HG02678 (cell line): Measurements from ENCODE around the gene NHLRC2.

Source experiments
- ATAC-seq: cut with Tn5 transposase; IDR thresholded peaks from one replicate; pipeline ENCODE4 v1.9.1; 2021; ENCODE audit warnings: mild to moderate bottlenecking, moderate library complexity; ENCODE audit not compliant: unreplicated experiment

Gene NHLRC2

DNA sequence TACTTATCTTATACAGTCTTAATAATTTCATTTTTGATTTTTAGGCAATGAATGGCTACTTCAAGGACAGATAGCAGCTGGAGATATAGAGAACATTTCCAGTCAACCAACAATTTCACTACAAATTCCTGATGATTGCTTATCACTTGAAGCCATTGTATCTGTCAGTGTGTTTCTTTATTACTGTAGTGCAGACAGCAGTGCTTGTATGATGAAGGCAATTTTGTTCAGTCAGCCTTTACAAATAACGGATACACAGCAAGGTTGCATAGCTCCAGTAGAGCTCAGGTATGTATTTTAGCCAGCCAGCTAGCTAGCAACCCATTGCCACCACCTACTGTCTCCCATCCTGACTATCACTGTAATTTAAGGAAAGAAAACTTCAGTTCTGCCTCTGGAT lies 53.8 kb downstream of the NHLRC2 start:
- ATAC-seq = no peak

DNA sequence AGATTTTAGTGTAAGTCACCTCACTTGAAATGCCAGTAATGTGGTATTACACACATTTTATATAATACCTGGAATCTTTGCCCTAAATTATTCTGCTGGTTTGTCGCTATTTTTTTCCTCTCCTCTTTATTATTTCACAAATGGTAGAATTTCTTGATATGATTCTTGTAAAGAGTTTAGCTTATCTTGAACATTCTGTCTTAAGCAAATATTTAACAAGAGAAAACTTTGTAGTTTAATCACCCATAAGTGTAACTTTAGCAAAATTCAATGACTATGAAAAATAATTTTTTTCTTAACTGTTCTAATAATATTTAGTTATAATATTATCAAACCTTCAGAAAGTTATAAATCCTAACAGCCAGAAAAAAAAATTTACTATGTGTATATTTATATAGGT lies 56.7 kb downstream of the NHLRC2 start:
- no peak for ATAC-seq

DNA sequence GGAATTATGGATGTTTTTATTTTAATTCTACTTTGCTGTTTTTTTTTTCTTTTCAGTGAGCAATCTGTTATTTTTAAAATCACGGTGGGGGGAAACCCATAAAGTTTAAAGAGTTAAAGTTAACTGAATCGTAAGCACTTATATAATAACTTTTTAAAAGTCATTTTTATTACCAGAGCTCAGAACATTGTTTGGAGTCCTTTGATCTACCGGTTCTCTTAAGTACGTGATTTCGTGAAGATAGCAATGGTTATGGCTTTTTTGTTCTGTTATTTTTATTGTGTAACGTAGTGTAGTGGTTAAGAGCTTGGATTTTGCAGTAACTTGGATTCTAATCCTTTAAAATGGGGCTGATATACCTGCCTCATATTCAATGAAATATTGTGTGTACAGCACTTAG lies 57.4 kb downstream of the NHLRC2 start:
- ATAC-seq = no peak

DNA sequence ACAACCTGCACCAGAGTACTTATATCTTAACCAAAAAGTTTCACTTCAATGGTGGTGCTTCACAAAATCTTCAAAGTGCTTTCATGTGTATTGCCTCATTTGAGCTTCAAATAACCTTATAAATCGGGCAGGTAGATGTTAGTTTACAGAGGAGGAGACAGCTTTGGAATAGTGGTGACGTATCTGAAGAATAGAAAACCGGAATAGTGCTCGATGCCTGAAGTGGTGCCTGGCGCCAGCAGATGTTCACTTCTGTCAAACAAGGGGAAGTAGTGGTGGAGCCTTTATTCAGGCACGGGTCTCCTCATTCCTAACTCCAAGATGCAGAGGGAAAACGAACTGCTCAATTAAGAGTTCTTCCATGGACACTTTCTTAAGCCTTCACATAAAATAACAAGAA lies 58.1 kb downstream of the NHLRC2 start:
- no peak for ATAC-seq

DNA sequence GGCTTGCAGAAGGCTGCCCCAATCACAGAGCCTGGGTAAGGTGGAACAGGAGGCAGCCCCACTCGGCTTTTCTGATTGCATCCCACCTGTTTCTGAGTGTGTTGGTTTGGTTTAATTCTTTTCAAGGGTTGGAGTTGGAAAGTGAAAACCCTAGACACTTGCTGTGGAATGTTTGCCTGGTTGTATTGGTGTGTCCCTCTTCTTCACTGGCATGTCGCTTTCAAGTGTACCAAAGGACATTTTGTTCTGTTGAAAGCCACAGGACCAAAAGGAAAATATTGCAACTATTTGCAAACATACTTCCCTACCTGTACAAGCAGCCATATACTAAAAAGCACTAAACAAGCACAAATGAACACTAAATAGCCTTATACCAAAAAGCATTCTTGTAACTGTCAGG lies 60.5 kb downstream of the NHLRC2 start:
- ATAC-seq = no peak

DNA sequence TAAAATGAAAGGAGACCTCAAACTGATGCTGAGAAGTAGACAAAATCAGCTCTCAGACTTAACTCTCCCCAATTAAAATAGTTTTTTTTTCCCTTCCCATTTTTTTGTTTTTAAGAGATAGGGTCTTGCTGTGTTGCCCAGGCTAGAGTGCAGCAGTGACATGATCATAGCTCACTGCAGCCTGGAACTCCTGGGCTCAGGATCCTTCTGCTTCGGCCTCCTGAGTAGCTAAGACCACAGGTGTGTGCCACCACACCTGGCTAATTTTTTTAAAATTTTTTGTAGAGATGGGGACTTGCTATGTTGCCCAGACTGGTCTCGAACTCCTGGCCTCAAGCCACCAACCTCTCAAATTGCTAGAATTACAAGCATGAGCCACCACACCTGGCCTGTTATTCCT lies 61.1 kb downstream of the NHLRC2 start:
- ATAC-seq = no peak

DNA sequence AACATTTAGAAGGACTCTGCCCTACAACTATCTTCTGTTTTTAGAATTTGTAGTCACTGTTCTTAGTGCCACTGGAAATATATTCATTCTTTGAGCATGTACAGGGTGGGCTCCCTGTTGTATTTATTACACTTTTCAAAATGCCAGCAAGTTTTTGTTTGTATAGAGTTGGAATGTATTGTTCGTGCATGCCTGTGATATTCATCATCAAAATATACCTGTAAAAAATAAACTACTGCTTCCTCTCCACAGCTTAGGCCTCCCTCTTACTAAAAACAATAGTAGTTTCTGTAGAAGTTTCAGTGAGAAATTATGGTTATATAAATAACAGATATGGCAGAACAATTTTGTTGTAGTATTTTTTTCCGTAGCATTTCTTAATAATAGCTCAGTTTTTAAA lies 61.6 kb downstream of the NHLRC2 start:
- no peak for ATAC-seq

DNA sequence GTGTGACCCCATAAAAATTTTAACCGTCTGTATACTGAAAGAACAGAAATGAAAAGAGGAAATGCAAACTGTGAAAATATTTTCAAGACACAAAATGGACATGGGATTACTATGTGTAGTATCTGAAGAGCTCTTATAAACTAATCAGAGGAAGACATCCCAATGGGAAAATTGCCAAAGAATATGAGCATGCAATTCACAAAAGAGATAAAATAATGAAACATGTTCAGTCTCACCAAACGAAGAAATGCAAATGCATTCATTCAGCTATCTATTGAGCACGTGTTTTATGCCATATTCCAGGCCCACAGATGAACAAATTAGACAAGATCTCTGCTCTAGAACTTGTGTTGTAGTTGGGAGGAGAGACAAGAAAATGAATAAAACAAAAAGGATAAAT lies 63.2 kb downstream of the NHLRC2 start:
- ATAC-seq = no peak

DNA sequence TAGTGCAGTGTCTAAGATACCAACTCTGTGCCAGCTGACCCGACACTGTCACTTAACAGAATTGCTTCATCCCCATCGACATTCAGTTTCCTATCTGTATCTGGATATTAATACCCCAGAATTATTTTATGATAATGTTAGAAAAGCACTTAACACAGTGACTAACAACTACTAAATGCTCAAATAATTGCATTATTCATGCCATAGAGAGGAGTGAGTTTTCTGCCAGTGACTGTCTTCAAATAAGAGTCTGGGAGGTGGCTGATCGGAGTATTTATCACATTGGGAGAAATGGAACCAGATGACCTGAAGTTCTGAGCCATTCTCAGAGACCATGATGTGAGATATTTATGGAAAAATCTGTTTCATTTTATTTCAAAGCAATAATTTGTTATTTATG lies 65.7 kb downstream of the NHLRC2 start:
- ATAC-seq = no peak

DNA sequence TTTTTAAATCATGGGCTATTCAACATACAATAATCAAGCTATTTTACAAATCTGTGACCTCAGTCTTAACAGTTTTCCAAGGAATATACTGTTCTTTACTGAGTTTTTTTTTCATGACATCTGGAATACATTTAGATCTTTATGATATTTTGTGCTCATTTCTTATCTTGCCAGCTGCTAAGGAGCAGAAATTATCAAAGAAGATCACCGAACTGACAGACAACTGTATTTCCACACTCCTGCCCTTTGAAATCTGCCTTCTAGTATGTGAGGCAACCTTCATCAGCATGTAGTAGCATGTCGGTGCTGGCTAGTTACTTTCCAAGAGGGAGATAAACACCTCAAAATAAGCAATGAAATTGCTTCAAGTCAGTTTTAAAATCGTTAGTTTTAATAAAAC lies 66.4 kb downstream of the NHLRC2 start:
- ATAC-seq = no peak

DNA sequence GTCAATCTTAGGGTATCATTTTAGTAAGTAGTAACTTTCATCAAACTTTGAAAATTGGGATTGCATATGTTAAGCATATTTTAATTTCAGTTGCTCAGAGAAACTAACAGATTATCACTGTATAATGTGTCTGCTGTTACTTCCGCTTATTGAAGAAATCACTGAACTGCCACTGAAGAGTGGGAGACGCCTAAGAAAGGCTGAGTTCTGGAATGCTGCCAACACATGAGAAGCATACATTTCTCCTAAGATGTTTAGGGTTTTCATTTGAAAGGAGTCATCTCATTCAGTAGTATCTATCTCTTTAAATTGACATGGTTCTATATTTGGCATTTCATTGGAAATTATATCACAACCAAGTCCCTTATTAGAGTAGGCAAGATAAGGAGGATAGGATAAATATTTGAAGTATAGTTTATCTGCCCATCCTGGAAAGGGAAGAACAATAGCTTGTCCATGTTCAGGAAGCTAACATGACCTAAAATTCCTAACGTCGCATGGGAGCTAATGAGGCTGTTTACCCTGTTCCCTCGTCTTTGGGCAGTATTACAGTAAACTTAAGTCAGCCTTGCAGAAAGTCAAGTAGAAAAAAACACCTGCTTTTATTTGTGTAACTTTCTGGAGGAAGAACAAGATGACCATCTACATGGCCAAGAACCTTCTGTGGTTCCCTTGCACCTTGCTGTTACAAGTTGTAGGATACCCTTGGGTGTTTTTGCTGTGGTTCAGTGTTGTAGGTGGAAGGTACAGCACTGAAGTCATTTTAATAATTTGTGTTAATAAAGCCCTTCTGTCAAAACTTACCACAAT lies 67.3 kb downstream of the NHLRC2 start:
- ATAC-seq = no peak

DNA sequence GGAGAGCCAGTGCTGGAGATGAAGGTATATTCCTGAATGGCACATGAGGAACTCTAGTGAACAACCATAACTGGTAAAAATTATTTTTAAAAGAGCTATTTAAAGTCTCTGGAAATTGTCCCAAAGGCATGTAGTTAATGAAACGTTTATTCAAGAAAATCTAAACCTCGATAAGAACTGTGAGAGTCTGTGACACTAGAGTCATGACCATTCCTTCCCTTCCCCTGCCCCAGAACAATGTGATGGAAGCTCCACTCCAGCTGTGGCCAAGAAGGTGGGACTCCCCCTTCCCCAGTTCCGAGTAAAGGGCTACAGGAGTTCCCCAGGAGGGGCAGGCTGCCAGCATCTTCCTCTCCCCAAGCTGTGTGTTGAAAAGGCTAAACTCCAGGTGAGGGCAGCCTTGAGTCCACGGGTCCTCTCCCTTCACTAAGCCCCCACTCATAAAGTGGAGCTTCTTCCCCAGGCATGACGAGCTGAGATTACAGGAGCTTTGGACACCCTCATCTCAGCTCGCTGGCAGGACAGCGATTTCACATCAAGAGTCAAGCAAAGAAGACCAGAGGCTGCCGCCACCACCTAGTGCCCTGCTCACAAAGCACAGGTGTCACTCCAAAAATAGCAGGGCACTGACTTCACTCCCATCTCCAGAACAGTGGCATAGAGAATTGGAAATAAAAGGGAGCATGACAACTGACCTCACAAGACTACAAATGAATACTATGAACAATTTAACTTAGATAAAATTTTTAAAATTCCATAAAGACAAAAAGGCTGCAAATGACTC lies 68.5 kb downstream of the NHLRC2 start:
- no peak for ATAC-seq

DNA sequence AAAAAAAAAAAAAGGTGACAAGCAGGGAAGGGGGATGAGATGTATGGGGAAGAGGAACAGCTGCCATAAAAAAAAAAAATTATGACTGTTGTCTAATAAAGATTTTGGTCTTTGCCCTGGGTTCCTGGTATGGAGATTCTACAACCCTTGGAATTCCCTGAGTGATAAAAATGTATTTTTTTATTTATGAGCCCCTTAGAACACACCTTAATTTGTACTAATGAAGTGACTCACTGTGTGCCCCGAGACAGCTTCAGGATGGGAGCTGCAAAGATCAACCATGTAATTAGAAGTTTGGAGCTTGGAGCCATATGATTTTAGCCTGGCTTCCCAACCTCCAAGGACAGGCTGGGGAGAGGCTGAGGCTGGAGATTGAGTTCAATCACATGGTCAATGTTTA lies 69.7 kb downstream of the NHLRC2 start:
- no peak for ATAC-seq

DNA sequence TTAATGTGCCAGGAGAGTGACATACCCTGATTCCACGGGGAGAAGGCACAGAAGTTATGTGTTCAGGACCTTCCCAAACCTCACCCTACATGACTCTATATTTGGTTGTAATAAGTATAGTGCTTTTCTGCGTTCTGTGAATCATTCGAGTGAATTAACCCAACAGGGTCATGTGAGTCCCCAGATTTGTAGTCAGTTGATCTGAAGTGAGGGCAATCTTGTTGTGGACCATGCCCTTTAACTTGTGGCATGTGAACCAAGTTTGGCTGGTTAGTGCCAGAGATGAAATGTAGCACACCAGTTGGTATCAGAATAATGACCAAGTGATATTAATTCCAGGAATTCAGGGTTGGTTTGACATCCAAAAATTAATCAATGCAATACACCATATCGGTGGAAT lies 70.2 kb downstream of the NHLRC2 start:
- ATAC-seq = no peak

DNA sequence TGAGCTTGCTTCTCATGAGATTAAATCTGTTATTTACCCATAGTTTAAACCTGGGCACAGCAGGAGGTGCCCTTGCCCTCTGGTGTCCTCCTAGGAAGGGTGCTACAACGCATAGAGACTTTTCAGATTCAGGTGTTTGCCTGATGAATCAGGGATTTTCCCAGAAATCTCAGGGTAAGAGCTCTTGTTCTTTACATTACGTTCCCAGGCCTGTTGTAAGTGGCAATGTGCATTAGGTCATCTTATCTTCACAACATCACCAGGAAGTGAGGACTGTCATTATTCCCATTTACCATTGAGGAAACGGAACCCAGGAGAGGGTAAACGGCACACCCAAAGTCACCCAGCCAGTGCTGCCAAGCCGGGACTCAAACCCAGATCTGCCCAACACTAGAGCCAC lies 73.0 kb downstream of the NHLRC2 start:
- ATAC-seq = no peak

DNA sequence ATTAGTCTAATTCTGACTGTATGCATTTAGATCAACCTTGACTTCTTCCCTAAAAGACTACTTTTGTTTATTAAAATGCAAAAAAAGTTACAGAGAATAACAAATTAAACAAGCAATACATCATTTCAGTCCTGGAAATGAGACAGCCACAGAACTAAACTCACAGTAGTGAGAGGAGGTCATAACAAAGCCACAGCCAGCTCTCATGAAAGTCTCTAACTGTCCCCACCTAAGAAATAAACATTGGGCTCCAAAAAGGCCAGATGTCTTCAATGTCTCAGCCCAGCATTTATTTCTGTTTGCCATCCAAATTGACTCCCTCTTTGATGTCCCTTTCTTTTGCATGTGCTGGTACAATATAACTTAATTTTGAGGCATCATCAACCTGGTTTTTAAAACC lies 74.4 kb downstream of the NHLRC2 start:
- no peak for ATAC-seq

DNA sequence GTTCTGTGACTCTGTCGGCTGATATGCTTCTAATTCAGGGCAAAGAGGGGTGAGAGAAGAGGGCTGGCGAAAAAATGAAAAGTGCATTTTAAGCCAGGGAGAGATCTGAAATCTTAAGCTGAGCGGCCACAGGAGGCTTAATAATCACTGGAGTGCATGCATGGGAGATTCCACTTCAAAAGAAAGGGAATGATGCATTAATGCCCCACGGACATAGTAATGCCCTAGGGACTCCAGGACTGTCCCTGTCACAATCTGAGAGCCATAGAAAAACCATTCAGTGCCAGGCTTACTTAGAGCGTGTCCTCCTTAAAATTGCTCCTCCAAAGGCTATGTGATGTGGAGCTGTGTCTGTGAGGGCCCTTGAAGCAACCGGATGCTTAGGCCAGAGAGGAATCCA lies 75.1 kb downstream of the NHLRC2 start:
- ATAC-seq = no peak

DNA sequence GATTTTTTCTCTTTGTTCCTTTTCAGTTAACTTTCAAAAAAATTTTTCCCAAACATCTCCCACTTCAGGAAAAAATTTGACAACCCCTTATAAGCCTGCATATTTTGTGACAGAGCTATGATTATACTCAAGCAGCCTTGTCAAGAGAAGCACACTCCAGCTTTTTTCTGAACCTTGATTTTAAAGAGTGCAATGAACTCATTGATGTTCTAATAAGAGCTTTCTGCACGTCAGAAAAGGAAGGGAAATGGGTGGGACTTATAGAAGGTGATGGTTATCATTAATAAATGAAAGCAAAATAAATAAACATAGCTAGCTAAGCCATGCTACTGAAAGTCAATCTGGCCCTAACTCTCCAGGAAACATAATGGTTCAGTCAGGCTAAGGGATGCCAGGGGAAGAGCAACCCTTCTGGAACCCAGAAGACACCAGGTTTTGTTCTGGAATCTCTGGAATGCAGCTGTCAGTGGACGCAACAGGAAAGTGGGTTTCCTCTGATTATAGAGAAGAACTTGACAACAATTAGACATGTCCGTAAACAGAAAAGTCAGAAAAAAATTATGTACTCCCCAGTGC lies 76.1 kb downstream of the NHLRC2 start:
- no peak for ATAC-seq

DNA sequence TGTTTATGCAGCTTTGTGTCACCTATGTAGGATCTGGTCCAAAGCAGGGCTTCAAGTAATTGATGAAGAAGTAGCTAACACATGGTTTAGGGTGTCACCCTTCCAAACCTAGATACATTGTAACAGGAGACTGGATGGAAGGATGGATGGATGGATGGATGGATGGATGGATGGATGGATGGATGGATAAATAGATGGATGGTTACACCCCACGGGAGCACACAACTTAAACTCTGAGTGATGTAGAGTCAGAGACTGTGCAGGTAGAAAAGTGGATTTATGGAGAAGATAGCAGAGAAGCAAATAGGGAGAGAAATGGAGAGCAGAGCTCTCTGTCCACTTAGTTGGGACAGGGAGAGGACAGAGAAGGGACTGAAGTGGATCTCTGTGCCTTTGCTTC lies 78.4 kb downstream of the NHLRC2 start:
- no peak for ATAC-seq

DNA sequence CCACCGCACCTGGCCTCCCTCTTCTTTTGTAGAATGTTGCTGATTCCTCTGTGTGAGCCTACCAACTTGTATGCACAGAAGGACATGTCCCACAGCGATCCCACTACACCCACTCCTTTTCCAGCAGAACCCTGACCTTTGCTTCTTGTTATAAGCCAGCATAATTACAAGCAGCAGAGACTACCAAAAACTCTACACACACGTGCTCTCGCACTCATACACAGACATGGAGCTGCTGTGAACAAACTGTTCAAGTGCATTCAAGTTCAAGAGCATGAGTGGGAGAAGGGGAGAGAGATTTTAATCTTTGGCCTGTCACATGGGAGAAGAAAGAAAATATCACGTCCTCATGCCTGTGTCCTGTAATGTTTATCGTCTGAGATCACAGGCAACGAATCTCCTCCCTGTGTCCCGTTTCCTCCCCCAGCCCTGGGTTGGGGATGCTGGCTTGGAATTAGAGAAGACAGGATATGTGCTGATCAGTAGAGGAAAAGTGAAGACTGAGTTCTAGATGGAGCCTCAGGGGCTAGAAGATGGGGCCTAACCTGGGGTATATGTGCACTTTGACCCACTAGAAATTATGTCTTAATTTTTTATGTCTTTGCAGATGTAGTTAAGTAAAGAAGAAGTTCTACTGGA lies 79.6 kb downstream of the NHLRC2 start:
- no peak for ATAC-seq

DNA sequence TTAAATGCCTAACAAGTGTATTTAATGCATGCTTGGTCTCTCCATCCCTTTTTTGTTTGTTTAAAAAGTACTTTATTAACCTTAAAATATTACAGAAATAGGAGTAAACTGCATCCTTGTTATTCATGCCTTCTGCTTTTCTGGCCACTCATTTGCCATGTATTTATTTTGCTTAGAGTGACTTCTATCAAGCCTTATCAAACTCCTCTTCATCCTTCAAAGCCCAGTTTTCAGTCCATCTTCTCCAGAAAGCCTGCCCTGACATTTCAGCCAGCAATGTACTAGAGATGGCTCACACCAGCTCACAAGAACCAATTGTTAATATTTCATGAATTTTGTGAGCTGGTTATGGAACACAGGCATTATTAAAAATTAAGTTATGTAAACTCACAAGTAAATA lies 82.8 kb downstream of the NHLRC2 start:
- no peak for ATAC-seq

DNA sequence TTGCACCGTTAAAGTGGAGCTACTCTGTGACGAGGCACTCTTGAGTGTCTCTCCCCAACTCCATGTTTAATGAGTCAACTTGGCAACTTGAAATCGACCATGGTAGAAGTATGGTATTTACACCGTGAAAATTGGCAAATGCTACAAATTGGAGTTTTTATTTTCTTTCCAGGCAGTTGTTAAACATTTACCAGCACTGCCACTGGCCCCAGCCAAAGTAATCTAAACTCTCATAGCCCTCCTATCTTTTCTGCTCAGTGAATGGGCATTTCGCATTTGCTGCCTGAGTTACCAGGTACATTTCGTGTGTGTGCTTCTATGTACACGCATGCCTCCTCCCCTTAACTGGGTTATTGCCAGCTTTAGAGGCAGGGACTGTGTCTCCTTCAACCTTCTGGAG lies 83.3 kb downstream of the NHLRC2 start:
- ATAC-seq = no peak
